IPS-NIHi7 (cell line): ENCODE results near the gene PAQR4.
"Not testable (repeated sequence)": the region's sequence is repeated elsewhere in the genome, so short reads cannot be mapped to it uniquely, and the experiment has no call there.

Experiments used
- DNase-seq: peaks from one replicate; pipeline ENCODE4 v3.0.0; 2012; ENCODE audit warnings: mixed read lengths; ENCODE audit errors: extremely low spot score

The PAQR4 gene

GRCh38 chr16:2968738-2969544 lies at the start of gene PAQR4:
TSS of gene PAQR4 (plus strand) at chr16:2969348. CDS start at chr16:2969675, 327 bp downstream.
- DNase-seq = peak; percentile 89

DNA sequence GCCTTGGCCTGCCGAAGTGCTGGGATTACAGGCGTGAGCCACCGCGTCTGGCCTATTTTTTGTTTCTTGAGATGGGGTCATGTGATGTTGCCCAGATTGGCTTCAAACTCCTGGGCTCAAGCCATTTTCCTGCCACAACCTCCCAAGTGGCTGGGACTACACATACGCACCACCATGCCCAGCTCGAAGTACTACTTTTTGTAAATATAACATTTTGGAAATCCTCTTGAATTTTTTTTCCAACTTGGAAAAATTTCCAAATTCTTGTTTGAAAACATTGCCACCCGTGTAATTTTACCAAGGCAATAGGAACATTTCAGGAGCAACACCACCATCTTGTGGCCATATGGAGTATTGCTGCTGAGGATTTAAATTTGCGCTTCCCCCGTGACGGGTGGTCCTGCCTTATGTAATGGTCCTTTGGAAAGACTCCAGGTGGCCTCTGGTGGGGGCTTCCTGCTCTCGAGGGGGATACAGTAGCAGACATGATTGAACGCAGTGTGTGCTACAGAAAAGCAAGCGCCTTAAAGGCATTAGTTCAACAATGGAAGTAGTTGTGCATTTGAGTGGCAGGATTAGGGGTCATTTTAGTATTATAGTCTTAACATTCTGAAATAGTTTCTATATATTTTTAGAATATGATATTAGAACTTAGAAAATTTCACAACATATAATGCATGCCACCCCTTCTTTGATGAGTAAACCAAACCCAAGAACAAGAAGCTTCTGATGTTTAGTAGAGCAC lies 49.5 kb upstream of the PAQR4 start:
- DNase-seq = peak; percentile 49

GRCh38 chr16:2923481-2923880 lies 45.7 kb upstream of the PAQR4 start:
- DNase-seq = no peak

- peak; percentile 74 for DNase-seq
Observed at GRCh38 chr16:2924901-2925755, 44.0 kb upstream of the PAQR4 start.

DNA sequence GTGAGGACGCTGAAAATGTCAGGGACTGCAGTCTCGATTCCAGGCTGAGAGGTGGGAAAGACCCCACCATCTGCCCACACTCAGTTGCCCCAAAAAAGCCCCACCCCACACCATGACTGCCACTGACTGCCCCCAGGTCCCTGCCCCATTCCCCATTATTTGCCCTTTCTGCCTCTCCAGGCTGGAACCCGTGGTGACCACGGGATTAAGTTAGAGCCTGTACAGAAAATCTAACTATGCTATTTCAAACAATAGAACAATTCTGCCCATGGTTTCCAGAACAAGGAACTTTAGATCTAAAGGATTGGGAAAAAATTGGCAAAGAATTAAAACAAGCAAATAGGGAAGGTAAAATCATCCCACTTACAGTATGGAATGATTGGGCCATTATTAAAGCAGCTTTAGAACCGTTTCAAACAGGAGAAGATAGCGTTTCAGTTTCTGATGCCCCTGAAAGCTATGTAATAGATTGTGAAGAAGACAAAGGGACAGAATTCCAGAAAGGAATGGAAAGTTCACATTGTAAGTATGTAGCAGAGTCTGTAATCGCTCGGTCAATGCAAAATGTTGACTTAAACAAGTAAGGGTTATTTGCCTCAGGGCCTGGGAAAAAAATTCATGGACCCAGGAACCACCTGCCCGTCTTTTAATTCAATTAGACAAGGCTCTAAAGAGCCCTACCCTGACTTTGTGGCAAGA lies 43.0 kb upstream of the PAQR4 start:
- DNase-seq = no peak

DNA sequence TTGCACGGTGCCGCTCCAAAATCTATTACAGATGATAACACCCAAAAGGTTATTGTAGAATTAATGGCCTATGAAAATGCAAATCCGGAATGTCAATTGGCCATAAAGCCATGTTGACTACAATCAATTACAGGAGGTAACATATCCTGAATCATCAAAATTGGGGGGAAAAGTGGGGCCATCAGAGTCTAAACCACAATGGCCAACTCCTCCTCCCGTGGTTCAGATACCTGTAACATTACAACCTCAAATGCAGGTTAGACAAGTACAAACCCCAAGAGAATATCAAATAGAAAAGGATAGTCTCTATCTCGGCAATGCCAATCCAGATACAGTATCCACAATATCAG lies 42.5 kb upstream of the PAQR4 start:
- DNase-seq = no peak

DNA sequence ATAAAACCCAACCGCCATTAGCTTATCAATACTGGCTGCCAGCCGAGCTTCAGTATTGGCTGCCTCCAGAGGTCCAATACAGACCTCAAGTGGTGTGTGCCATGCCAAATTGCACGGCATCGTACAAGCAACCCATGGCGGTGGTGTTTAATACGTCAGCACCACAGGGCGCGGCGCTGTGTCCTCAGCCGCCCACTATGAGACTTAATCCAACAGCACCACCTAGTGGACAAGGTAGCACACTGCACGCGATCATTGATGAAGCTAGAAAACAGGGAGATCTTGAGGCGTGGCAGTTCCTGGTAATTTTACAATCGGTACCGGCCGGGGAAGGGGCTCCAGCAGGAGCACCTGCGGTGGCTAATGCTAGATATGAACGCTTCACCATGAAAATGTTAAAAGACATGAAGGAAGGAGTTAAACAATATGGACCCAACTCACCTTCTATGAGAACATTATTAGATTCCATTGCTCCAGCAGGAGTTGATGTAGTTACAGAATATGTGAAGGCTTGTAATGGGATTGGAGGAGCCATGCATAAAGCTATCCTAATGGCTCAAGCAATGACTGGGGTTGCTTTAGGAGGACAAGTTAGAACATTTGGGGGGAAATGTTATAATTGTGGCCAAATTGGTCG lies 42.0 kb upstream of the PAQR4 start:
- DNase-seq = peak; percentile 75

DNA sequence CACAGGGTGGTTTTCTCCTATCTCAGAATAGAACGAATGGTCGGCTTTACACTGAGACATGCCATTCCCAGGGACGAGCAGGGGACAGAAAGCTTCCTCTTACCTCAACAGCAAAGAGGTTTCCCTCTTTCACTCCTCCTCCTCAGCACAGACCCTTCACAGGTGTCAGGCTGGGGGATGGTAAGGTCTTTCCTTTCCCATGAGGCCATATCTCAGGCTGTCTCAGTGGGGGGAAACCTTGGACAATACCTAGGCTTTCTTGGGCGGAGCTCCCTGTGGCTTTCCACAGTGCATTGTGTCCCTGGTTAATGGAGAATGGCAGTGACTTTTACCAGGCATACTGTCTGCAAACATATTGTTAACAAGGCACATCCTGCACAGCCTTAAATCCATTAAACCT lies 41.0 kb upstream of the PAQR4 start:
- DNase-seq = not testable (repeated sequence)

DNA sequence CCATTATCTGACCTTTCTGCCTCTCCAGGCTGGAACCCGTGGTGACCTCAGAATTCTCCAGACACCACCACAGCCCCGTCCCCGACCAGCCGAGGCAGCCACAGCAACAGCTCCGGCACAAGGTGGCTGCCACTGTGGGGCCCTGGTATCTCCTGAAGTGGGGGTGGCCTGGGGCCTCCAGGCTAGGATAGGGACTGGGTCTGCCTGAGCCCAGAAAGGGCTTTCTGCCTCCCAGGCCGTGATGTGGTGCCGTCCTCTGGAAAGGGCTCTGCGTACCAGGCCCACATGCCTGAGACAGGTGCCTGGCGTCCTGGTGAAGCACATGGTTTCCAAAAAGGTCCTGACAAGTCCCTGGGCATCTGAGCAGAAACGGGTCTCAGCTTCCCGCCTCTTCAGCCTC lies 40.4 kb upstream of the PAQR4 start:
- DNase-seq = no peak

GRCh38 chr16:2929693-2930092 lies 39.5 kb upstream of the PAQR4 start:
- DNase-seq = no peak

GRCh38 chr16:2930236-2930635 lies 38.9 kb upstream of the PAQR4 start:
- DNase-seq = no peak

DNA sequence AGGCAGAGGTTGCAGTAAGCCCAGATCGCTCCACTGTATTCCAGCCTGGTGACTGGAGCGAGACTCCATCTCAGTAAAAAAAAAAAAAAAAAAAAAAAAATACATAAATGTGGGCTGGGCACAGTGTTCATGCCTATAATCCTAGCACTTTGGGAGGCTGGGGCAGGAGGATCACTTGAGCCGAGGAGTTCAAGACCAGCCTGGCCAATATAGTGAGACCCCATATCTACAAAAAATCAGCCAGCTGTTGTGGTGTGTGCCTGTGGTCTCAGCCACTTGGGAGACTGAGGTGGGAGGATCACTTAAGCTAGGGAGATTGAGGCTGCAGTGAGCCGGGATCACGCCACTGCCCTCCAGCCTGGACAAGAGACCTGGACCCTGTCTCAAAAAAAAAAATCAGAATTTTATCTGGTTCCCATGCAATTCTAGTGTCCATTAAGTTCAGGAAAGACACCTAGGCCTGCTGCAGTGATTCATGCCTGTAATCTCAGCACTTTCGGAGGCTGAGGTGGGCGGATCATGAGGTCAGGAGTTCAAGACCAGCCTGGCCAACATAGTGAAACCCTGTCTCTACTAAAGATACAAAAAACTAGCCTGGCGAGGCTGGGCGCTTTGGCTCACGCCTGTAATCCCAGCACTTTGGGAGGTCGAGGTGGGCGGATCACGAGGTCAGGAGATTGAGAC lies 37.8 kb upstream of the PAQR4 start:
- DNase-seq = not testable (repeated sequence)

DNA sequence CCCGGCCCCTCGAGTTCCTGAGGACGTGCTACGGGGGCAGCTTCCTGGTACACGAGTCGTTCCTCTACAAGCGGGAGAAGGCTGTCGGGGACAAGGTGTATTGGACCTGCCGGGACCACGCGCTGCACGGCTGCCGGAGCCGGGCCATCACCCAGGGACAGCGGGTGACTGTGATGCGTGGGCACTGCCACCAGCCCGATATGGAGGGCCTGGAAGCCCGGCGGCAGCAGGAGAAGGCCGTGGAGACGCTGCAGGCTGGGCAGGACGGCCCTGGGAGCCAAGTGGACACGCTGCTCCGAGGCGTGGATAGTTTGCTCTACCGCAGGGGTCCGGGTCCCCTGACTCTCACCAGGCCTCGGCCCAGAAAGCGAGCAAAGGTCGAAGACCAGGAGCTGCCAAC lies 36.0 kb upstream of the PAQR4 start:
- DNase-seq = no peak

GRCh38 chr16:2933701-2934100 lies 35.4 kb upstream of the PAQR4 start:
- no peak for DNase-seq

- DNase-seq = no peak
Observed at GRCh38 chr16:2934450-2934849, 34.7 kb upstream of the PAQR4 start.

GRCh38 chr16:2936436-2937011 lies 32.6 kb upstream of the PAQR4 start:
- DNase-seq = no peak

DNA sequence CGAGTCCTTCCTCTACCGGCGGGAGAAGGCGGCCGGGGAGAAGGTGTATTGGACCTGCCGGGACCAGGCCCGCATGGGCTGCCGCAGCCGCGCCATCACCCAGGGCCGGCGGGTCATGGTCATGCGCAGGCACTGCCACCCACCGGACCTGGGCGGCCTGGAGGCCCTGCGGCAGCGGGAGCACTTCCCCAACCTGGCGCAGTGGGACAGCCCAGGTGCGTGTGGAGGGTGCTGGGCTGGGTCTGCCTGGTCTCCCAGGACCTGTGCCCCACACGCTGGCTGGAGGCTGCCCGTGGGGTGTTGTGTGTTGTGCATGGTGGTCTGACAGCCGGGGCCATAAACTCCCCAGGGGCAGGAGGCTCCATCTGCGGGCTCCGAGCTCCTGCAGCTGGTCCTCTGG lies 32.0 kb upstream of the PAQR4 start:
- no peak for DNase-seq

- DNase-seq = no peak
Observed at GRCh38 chr16:2938206-2938605, 30.9 kb upstream of the PAQR4 start.

GRCh38 chr16:2939968-2940367 lies 29.2 kb upstream of the PAQR4 start:
- no peak for DNase-seq

DNA sequence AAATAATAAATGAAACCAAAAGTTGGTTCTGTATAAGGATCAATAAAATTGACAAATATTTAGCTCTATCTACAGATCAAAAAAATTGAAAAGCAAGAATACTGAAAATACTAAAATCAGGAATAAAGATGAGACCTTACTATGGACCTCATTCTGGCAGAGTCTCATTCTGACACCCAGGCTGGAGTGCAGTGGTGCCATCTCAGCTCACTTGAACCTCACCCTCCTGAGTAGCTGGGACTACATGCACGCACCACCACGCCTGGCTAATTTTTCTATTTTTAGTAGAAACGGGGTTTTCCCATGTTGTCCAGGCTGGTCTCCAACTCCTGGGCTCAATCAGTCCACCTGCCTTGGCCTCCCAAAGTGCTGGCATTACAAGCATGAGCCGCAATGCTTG lies 27.1 kb upstream of the PAQR4 start:
- no peak for DNase-seq
